HK-2 (cell line): ENCODE measurements around the gene SSPN.

Experiments used
- DNase-seq: peaks from one replicate; pipeline ENCODE4 v3.0.0-alpha.2; 2018; ENCODE audit not compliant: unreplicated experiment

SSPN gene

DNA sequence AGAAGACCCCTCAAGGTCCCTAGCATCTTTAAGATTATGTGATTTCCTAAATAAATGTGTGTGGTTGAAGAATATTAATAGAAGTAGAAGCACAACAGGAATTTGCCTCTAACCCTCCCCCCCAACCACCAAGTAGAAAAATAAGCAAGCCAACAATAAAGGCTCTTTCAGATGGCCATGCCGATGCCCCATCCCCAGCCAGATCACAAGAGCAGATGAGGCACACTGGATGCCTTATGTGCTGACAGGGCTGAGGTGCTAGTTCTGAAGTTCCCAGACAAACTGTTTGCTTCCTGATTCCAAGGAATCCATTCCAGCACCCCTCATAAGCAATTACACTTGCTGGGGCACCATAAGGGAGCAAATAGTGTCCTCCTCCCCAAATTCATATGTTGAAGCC lies 90.0 kb downstream of the SSPN start:
- DNase-seq: no peak

DNA sequence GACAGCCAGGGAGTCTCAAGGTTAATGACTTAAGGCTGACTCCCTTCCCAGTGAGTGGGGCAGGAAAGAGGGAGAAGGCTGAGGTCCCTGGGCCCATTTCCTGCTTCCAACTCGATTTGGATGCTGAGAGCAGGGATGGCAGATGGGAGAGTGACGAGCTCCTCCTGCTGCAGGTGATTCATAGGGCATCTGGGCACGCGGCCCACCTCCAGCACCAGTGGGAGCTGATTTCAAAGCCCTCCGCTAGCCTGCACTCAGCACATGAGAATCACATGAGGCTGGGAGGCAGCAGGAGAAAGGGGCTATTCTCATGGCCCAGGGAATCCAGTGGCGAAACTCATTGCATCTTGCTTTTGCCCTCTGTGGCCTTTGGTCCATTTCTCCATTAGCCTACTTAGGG lies 90.8 kb downstream of the SSPN start:
- no peak for DNase-seq

DNA sequence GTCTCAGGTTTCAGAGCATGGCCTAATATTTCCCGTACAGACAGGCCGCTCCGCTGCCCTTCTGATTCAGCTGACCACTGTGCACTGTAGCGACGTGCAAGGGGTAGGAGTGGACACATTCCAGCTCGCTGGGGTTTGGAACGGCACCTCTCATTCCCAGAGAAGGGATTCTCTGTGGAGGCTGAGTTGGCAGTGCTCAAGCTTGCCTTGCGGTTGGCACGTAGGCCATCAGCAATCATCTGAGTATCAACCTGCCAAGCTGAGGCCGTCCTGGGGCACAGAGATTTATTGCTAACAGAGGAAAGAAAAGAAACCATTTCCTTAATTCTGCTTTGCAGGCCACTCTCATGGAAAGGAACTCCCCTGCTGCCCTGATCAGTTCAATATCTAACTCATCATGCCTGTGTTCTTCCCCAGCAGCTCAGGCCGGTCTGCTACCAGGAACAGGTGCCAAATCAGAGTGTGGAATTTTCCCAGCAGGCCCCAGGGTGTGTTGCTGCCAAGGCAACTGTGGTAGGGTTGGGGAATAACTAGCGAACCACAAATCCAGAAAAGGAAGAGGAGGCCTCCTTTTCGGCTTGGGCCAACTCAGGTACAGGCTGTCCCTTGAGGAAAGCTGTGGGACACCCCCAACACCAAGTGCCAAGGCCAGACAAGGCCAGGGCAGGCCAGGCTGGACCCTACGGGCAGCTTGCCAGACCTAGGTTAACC lies 92.5 kb downstream of the SSPN start:
- DNase-seq: peak; percentile 85

DNA sequence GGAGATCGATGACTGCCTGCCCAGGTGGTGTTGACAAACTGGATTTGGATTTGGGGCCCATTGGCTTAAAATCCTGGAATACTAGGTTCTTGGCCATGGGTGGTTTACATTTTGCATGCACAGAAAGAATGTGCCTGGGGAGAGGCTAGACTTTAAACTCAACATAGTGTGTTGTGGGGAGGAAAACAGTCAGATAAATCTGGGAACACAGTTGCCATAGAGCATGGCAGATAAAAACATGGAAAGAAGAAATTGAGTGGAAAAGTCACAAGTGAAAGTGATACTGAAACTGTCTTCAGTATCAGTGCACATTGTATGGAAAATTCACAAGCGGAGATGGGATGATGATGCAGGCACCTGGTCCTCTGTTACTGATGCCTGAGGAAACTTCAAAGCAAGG lies 95.2 kb downstream of the SSPN start:
- no peak for DNase-seq

DNA sequence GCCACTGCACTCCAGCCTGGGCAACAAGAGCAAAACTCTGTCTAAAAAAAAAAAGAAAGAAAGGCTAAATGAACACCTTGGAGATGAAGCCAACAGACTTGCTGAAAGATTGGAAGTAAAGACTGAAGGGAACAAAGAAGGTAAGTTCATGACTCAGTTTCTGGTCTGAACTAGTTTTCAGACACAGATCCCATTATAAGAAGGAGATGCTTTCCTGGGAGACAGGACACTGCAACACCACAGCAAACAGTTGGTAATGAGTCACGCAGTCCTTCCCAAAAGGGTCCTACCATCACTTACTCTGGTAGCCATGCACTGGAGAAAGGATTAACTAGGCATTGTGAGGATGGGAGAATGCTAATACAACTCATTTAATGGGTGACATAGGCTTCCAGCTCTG lies 97.2 kb downstream of the SSPN start:
- DNase-seq: no peak

DNA sequence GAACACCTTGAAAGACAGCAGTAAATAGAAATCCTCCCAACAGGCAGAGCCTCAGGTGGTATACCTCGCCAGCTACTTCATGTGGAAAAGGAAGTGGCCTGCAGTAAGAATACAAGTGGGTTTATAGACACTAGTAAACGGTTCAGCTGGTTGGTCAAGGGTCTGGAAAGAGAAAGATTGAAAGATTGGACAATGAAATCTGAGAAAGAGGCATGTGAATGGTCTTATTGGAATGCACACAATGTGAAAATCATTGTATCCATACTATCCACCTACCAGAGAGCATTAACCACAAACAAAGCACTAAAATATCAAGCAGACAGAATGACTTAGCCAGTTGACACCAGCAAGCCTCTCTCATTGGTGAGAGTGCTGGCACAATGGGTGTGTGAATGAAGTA lies 98.2 kb downstream of the SSPN start:
- no peak for DNase-seq

DNA sequence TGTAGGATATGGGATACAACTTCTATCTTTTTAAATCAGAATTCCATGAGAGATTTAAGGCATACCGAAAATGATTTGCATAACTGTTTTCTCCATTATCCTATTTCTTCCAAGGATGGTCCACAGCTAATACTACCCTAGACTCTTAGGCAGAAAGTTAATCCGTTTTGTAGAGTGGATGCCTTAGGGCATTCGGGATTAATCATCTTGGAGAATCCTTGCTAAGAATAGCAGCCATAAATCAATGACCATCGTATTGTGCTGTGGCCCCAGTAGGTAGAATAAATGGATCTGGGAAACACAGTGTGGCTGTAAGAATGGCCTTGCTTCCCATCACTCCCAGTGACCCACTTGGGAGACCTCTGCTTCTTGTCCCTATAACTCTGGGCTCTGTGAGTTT lies 99.6 kb downstream of the SSPN start:
- DNase-seq: no peak

DNA sequence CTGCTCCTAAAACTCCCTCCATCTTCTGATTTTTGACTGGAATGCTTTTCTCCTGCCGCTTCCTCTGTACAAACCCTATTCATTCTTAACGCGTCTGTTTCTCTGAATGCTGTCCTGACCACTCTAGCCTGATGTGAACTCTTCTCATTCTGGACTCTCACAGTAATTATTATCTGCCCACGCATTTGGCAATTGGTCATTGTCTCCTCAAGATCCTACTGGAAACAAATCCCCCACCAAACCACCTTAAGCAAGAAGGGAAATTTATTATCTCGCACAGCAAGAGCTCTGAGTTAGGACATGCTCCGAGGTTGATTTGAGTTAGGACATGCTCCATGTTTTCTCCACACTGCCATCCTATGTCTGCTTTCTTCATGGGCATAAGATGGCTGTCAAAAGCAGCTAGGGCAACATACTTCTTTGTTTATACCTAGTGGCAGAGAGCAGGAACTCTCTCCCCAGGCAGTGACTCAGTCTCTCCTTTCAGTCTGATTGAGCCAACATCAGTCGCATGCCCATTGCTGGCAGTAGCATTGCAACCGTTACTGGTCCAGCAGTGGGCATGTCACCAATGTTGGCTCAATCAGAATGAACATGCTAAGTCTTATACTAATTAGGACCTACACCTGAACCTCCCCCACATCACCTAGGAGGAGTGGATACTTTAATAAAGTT lies 102.2 kb downstream of the SSPN start:
- DNase-seq: no peak

DNA sequence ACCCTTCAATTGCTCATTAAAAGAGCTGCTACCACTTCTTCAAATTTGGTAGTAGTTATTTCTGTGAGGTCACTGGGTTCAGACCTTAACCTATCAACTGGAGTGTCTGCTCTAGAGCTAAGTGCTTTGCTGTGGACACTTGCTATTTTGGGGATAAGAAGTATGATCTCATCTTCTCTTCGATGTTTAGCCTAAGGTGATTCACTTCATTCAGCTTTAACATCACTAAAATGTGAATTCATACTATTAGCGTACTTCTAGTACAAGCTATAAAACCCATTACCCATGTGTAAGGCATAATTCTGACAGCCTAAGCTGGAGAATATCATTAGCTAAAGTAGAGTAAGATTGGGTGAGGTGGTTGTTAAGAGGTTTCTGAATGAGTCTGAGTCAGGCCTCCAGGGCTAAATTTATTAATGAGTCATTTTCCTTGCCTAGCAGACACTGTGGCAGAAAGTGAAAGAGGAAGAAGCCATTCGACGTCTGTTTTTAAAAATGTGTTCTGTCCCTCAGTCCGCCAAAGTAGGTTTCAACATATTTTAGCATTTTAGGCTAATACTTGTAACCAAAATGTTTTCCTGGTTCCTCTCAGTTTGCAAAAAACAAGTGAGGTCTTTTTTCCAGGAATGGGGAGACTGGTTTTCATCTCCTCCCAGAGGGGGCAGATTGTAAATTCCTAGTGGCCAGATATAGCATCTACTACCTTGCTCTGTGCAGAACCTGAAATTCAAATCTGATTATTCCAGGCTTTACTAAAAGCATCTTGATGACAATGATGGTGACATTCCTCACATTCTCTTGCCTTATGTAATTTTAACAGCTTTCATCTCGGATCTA lies 103.6 kb downstream of the SSPN start:
- no peak for DNase-seq

DNA sequence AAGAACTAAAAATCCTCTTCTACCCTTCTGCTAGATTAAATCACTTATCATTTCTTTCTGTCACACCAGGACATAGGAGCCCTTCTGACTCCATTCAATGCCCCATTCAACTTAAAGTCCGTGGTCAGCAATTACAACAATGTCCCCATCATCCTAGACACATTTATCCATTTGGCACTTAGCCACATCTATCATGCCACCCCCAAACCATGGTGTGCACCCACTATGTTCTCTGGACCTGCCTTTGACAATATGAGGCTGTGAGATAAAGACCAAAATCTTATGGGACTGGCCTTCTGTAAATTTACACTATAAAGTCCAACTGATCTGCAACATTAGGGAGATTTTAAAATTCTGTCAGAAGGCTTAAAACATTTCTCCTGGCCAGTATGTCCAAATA lies 104.4 kb downstream of the SSPN start:
- no peak for DNase-seq
